GM12872 (cell line): ENCODE measurements around the gene PCDHGB2.
A peak's percentile ranks its signal among the peaks of the same experiment; 100 is the strongest.

Experiments
- CTCF ChIP-seq: IDR thresholded peaks from 3 replicates; pipeline ENCODE4 v1.5.1; 2011; ENCODE audit warnings: low read depth, mild to moderate bottlenecking, low read length, moderate library complexity; ENCODE audit not compliant: insufficient read depth

The PCDHGB2 gene

DNA sequence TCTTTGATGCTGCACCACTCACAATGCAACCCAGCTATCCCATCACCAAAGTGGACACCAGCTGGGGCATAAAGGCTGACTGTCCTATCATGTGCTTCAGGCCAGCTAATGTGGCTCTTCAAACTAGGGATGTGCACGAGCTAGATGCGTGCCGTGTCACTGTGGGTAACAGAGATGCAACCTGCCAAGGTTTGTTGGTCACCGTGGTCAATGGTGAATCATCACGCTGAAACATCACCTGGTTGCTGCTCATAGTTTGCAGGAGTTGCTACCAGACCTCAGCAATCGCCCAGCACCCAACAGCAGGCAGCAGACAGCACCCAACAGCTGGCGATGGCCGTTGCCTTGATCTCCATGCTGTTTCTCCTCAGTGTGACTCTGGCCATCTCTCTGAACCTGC is 31.6 kb upstream of the PCDHGB2 start:
- no peak for TF ChIP-seq CTCF

DNA sequence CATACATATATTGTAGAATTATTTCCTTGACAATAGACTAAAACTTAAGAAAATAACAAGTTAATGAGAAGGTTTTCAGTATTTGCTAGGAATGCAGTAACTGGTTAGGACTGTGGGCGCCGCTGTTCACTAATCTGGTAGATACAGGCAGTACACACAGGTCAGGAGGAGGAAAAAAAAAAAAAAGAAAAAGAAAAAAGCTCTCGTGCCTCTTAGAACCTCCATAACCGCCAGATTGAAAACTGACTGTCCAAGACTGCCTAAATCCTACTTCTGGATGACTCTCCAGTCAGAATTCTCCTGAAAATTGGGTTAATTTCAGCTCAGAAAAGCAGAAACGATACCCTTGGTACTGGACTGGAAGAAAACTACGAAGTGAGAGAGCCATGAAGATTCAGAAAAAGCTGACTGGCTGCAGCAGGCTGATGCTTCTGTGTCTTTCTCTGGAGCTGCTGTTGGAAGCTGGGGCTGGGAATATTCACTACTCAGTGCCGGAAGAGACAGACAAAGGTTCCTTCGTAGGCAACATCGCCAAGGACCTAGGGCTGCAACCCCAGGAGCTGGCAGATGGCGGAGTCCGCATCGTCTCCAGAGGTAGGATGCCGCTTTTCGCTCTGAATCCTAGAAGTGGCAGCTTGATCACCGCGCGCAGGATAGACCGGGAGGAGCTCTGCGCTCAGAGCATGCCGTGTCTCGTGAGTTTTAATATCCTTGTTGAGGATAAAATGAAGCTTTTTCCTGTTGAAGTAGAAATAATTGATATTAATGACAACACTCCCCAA is 29.3 kb upstream of the PCDHGB2 start, which contains the start of gene PCDHGA1:
Gene PCDHGA1, plus strand, starts transcription at position 216 of the 782 bp plus-strand sequence.
- peak; percentile 68 for TF ChIP-seq CTCF

GRCh38 chr5:141338538-141339306 is 21.1 kb upstream of the PCDHGB2 start, which contains the start of gene PCDHGA2:
Gene PCDHGA2 (plus strand): TSS chr5:141338760.
- peak; percentile 54; the same call in 2 of the 3 replicates for TF ChIP-seq CTCF

DNA sequence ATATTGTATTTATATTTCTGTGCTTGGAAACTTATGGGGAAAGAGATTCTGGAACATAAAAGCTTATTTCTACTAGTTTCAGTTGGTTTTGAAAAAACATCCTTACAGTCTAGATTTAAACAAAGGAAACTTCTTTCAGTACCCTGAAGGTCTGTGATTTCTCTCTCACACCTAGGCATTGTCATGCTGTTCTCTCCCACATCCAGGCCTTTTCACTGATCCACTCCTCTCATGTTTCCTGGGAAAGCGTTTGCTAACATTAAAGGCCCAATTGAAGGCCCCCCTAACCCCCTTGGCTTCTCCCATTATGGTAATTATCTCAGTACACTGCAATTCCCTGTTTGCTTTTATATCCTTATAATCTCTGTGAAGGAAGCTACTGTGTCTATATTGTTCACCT is 17.0 kb upstream of the PCDHGB2 start:
- no peak for TF ChIP-seq CTCF

- peak; percentile 33; the same call in 2 of the 3 replicates for TF ChIP-seq CTCF
These were observed 16.4 kb upstream of the PCDHGB2 start, which contains the start of gene PCDHGA3 for GRCh38 chr5:141343242-141343952. Gene PCDHGA3 (plus strand): TSS chr5:141343829. CDS start chr5:141344034, 205 bp downstream.

DNA sequence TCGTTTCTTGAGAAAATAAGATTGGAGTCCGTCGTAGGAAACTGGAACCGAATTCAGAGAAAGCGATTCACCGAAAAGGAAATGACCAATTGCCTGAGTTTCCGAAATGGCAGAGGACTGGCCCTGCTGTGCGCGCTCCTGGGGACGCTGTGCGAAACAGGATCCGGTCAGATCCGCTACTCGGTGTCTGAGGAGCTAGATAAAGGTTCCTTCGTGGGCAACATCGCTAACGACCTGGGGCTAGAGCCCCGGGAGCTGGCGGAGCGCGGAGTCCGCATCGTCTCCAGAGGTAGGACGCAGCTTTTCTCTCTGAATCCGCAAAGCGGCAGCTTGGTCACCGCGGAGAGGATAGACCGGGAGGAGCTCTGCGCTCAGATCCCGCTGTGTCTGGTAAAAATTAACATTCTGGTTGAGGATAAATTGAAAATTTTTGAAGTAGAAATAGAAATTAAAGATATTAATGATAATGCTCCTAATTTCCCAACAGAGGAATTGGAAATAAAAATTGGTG is 15.8 kb upstream of the PCDHGB2 start:
- TF ChIP-seq CTCF, result no peak

- TF ChIP-seq CTCF, result no peak
These were observed 14.5 kb upstream of the PCDHGB2 start for GRCh38 chr5:141345327-141345726.
